LoVo (cell line): ENCODE results near the gene NCKAP5.

Experiments used
- DNase-seq: peaks from one replicate; pipeline ENCODE4 v3.0.0-alpha.2; 2016; ENCODE audit warnings: low spot score

The NCKAP5 gene

GRCh38 chr2:133204421-133204820 lies 363.8 kb downstream of the NCKAP5 start:
- no peak for DNase-seq

DNA sequence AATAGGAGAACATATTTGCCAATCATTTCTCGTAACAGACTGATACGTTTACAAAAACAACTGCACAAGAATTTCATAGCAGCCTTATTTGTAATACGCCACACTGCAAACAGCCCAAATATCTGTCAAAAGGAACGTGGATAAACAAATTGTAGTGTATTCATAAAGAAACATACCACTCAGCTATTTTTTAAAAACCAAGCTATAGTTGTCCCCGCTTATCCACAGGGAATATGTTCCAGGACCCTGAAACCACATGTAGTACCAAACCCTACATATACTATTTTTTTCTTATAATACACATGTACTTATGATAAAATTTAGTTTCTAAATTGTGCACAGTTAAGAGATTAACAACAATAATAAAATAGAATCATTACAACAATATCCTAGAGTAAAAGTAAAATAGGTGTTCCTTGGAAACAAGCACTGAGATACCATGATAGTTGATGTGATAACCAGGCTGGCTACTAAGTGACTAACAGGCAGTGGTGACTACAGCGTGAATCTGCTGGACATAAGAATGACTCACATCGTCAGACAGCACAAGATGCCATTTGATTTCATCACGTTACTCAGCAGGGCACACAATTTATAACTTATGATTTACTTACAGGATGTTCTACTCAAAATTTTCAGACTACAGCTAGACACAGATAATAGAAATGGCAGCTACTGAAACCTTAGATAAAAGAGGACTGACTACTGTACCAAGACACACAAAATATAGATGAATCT lies 367.4 kb downstream of the NCKAP5 start:
- no peak for DNase-seq

DNA sequence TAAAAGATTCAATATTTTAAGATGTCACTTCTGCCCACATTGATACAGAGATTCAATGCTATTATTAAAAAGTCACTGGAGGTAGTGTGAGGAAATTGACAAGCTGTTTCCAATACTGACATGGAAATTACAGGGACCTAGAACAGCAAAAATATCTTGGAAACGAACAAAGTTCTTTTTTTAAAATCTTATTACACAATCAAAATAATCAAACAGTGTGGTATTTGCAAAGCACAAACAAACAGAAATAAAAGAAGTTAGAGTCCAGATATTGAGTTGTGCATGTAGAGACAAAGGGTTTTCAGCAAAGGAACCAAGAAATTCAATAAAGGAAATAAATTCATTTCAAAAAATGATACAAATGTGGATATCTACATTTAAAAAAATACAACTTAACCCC lies 369.6 kb downstream of the NCKAP5 start:
- DNase-seq = no peak

DNA sequence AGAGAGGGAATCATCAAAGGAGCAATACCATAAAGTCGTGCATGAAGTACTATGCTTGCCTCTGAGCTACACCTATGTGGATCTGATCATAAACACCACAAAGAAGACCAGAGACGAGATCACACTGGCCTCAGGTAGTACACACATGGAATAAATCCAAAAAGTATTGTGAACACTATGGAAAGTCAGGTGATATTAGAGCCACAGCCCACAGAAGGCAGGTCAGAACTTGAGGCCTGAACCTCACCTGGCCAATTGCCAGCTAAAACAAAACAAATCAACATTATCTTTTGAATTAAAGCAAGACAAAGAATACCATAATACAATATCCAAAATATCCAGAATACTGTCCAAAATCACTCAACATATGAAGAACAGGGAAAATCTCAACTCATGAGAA lies 371.1 kb downstream of the NCKAP5 start:
- DNase-seq = no peak

GRCh38 chr2:133194777-133195335 lies 373.4 kb downstream of the NCKAP5 start:
- DNase-seq = no peak

DNA sequence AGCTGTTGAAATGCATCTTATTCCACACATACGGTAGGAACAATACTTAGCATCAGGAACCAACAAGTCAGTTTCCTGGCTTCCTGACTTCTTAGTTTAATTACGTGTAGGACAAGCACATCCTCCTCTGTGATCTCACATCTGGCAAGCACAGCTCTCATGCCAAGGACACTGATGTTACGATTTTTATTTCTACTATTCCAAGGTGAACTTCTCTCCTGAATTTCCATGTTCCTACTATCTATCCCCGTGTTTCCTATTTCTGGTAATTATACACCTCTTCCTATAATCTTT lies 374.0 kb downstream of the NCKAP5 start:
- no peak for DNase-seq

DNA sequence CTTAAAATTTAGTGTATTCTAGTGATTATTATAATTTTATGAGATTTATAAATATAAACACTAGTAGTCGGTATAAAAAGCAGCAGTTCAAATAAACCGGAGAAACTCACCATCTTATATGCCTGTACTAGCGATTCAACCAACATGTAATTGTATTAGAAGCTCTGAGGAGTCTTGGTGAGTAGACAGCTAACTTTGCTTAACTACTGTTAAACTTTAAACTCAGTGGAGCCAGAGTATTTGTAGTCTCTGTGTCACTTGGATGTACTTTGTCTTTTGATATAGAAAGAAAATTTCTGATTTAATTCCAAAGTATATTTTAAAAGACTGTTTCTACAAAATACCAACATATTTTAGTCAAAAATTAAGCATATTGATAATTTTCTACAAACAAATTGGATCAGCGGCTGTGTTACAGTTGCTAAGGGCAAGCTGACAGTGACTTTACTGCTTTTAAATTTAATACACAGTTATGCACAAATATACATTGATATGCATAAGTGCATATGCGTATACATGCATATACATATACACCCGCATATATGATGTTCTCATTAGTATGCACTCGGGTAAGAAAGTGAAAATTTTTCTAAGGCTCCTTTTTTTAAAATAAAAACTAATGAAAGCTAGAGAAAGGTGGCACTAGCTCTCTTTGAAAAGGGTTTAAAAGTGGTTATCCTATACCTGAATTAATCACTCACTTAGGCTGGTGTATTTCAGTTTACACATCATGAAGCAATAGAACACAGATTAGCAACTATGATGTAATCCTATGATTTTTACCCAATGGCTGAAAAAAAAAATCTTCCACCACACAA lies 374.5 kb downstream of the NCKAP5 start:
- no peak for DNase-seq

GRCh38 chr2:133192028-133192427 lies 376.2 kb downstream of the NCKAP5 start:
- no peak for DNase-seq

DNA sequence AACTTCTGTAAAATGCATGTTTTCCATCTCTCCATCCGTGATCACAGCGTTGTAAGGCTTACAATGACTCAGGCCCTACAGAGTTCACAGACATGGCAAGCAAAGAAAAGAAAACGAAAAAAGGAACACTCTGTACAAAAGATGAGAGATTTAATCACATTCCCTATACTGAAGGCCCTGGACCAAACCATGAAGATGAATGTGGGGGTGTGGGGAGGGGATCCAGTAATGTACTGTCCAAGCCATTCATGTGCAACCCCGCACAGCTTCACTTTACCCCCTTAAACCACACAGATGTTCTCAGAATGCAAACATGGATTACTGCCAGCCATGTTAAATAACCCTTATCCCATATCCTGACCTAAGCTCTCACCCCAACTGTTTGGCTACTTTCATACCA lies 391.1 kb downstream of the NCKAP5 start:
- DNase-seq = no peak

DNA sequence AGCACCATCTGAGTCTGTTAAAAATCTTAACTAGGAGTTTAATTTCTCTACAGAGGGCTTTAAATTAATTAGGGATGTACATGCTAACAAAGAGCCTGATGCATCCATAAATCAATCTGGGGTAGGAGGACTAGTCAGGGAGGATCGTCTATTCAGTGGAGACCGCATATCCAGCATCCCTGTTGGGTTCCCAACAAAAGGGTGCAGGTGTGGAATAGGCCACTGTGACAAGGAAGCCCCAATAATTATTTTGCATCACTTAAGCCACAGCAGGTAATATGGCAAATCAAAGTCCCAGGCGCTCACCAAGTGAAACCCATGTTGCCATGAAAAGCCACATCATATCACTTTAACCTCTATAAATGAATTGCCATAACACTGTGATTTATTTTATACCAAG lies 392.3 kb downstream of the NCKAP5 start:
- no peak for DNase-seq

GRCh38 chr2:133173224-133173623 lies 395.0 kb downstream of the NCKAP5 start:
- no peak for DNase-seq

GRCh38 chr2:133171393-133172004 lies 396.8 kb downstream of the NCKAP5 start:
- DNase-seq = peak; percentile 47

DNA sequence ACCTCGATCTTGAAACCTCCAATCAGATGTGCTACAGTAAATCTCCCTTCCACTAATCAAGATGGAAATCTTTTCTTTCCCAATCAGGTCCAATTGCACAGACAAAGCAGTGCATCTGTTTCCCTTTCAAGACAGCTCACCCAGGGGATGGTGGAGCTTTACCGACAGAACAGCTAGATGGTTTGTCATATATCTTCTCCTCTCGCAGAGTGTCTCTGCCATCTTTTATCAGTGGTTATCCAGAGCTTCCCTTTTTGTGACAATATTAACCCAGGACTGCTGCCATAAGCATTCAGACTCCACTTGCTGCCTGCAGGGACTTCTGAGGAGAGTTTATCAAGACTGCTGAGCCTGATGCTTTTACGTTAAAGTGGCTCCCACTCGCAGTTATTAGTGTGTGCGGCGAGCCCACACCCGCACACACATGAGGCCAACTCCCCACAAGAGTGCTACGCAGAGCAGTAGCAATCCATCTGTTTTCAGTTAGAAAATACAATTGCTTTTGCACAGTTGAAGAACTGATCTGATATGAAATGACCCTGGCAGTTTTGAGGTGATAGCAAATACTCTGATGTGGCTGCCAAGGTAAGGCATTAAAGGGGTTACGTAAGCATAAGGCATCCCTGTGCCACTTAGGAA lies 398.9 kb downstream of the NCKAP5 start:
- DNase-seq = no peak

DNA sequence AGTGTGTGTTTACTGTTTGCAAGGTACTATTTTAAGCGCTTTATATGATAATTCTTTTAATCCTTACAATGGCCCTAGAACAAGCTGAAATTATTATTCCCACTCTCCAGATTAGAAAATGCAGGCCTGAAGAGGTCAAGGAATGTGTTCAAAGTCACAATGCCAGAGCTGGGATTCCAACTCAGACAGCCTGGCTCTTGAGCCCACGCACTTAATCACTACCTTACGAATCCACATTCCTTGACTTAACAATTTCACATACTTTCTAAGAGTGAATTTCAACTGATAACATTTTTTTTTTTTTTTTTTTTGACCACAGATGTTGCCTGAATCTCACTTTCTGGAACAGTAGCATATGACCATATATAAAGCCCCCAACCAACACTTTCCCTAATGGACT lies 400.3 kb downstream of the NCKAP5 start:
- DNase-seq = no peak

DNA sequence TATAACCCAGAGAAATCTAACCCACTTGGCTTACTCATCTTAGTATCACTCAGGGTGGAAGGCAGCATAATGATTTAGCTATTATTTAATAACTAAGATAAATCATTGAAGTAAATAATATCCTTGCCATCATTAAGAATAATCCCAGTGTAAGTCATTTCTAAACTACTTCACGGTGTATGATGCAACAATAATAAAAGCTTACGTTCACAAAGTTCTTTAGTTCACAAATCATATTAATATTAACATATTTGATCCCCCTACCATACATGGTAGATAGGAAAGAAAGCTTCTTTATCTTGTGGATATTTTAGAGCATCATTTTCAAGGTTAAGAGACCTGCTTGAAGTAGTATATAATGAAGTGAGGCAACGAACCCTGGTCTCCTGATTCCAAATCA lies 401.0 kb downstream of the NCKAP5 start:
- DNase-seq = no peak

DNA sequence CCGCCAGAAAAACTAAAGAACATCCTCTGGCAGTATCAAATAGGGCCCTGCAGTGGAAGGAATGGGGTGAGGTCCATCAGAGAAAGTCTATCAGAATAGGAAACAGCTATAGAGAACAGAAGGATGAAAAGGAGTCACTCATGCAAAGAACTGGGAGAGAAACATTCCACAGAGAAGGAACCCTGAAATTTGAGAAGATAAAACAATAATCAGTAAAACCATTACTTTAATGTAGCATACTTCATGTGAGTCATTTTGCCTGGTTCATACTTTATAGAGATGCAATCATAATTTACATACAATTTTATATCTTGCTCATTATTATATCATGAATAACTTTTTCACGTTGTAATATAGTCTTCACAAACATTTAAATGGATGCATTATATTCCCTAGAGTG lies 402.2 kb downstream of the NCKAP5 start:
- DNase-seq = no peak

GRCh38 chr2:133163111-133163510 lies 405.2 kb downstream of the NCKAP5 start:
- DNase-seq = no peak

DNA sequence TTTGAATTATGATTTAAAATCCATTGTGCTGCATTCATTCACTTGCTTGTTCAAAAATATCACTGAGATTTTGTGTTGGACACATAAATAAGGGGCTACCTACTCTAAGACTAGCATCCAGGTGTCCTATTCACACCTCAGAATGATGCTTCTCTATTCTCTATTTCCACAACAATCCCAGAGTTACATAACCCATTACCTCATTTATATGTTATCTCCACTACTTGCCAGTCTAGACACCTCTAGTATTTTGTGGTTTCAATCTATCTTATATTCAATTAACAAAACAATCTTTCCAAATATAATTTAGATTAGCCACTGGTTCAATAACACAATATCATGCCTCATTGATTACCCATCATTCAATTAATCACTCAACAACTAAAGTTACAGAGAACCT lies 409.8 kb downstream of the NCKAP5 start:
- no peak for DNase-seq

- DNase-seq = no peak
These were observed 410.2 kb downstream of the NCKAP5 start for GRCh38 chr2:133158024-133158423.

DNA sequence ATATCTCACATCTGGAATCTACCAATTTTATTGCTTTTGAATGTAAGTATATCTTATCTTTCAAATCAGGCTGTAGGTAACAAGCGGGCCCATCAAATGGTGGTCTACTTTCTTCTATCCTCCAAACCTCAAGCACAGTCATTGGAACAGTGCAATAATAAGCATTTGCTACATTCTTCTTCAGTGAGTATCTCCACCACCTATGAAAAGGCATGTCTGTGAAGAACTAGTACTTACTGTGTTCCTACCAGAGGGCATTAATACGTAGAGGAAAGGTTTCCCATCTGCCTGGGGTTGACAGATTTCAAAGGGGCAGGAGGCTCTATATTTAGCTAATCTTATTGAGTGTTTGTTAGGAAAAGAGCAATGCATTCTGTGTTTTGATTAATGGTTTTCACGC lies 411.1 kb downstream of the NCKAP5 start:
- no peak for DNase-seq

DNA sequence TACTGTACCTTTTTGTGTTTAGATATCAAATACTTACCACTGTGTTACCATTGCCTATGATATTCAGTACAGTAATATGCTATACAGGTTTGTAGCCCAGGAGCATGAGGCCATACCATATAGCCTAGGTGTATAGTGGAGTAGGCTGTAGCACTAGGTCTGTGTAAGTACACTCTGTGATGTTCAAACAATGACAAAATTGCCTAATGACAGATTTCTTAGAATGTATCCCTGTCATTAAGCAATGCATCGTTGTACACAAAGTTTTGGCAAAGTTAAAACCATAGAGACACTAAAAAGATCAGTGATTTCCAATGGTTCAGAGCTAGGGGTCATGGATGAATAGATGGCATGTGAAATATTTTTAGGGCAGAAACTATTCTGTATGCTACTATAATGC lies 415.5 kb downstream of the NCKAP5 start:
- DNase-seq = no peak

GRCh38 chr2:133148187-133148586 lies 420.1 kb downstream of the NCKAP5 start:
- no peak for DNase-seq

- no peak for DNase-seq
These were observed 421.4 kb downstream of the NCKAP5 start for GRCh38 chr2:133146893-133147292.
